Measurements from ENCODE around the gene CDC42BPG.

DNA sequence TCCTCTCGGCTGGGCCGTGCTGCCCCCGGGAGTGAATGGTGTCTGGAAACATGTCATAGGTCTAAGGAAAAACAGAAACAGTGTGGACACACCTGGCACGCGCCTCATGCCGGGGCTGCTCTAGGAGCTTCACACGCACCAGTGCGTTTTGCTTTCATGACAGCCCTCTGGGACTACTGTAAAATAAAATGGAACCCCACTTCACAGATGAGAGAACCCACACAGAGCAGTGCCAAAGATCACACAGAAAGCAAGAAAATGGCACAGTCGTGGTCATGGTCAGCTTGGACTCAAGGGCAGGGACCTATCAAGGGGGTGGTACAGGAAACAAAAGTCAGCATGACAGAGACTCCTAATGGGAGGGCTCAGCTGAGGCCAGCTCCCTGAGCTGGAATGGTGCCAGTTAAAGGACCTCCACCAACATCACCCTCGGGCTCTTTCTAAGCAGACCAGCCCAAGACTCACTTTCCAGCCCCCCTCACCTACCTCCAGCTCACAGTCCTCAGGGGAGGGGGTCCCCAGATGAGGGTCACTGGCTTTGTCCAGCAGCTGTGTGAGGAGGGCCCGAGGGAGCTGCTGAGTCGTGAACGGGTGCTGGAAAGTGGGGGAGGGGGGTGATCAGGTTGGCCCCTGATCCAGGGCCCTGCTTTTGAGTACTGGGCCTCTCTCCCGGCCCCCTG lies 44.7 kb downstream of the CDC42BPG start:
- TF ChIP-seq, protein P1, sequence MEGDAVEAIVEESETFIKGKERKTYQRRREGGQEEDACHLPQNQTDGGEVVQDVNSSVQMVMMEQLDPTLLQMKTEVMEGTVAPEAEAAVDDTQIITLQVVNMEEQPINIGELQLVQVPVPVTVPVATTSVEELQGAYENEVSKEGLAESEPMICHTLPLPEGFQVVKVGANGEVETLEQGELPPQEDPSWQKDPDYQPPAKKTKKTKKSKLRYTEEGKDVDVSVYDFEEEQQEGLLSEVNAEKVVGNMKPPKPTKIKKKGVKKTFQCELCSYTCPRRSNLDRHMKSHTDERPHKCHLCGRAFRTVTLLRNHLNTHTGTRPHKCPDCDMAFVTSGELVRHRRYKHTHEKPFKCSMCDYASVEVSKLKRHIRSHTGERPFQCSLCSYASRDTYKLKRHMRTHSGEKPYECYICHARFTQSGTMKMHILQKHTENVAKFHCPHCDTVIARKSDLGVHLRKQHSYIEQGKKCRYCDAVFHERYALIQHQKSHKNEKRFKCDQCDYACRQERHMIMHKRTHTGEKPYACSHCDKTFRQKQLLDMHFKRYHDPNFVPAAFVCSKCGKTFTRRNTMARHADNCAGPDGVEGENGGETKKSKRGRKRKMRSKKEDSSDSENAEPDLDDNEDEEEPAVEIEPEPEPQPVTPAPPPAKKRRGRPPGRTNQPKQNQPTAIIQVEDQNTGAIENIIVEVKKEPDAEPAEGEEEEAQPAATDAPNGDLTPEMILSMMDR (conservative IDR thresholded peaks at IDR 0.05; ENCODE audit: low read depth, low read length) = no peak
- no peak for TF ChIP-seq EZH2 (IDR thresholded peaks at IDR 0.05; ENCODE audit: low read length, unreplicated experiment)

All from PC-3 (cell line).